Posterior vena cava (tissue), 2 donors: ENCODE results near the gene PLB1. TPM values are rescaled to one million over a fixed set of nuclear protein-coding genes. Genes with fewer than 3 reads are reported as not detected.
A peak's percentile ranks its signal among the peaks of the same experiment; 100 is the strongest.

Experiments
- DNase-seq: peaks from one replicate; pipeline ENCODE4 v3.0.0-alpha.2; 2020; ENCODE audit warnings: low spot score
- intact Hi-C, 2 donors: fragments of 100-400 bp; cut with DNase I; formaldehyde crosslinking; loops; one replicate each; pipeline versions ENCODE4 v1.14.1 to v1.14.2; 2022 to 2023
- total RNA-seq, 2 donors: library from RNA; stranded (reverse); fragmentation: NEBNext Ultra II Directional; extraction: Animal tissue kit (Norgen Biotek cat#: 25700); gene quantifications; one replicate each; pipeline ENCODE4 v1.2.1, GENCODE V29; 2021
- donor health status: DM: yes; HTN: yes; CAD: no.
- donor health status: DM: yes; HTN: yes; CAD: no.

The PLB1 gene
- total RNA-seq, 2 donors from 2014 or later, result 3.2 to 9.5 TPM

DNA sequence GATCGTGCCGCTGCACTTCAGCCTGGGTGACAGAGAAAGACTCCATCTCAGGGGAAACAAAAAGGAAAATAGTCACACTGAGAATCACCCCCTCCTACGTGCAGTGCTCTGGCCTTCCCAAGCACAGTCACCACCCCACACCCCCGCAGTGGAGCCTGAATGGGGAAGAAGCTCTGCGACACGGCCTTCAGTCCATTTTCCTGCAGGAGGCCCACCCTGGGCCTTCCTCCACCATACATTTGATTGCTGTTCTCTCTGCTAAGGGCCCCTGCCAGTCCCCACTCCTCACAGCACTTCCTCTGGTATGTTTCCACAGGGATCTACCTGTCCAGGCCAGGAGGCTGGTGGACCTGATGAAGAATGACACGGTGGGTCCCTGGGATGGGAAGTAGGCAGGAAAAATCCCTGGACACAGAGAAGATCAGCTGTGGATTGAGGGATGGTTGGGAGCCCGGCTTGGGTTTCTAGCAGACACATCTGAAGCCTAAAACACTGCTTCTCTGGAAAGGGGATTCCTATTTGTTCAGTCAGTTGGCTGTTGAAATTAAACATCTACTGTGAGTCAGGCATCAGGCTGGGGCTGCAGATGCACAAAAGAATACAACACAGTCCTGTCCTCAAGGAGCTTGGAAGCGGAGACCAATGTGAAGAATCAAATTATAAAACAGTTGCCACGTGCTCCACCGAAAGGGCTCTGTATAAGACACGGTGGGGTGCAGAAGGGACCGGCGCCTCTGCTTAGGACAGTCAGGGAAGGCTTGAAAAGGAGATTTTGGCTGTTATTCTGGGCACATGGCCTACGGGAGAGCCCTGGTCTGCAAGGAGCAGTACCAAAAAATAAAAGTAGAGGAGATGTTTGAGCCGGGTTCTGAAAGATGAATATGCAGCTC, 82.2 kb downstream of the PLB1 start:
- DNase-seq, result peak; percentile 55
- intact Hi-C loops, result no loop called here

DNA sequence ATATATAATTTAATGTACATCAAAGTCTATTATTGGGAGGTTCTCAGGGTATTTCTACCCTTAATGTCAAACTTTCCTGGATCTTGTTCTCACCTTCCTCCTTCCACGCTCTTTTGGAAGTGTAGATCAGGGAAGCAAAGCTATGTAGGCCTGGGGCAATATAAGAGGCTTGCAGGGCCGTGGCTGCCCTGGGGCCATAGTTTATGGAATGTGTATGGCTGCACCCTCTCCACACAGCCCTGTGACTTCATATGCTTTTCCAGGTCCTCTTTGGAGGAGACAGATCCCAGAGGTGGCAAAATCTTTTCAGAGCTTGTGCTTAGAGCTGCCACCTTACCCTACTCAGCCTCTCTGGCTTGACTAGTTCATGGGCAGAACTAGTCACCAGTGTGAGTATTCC, 82.9 kb downstream of the PLB1 start:
- intact Hi-C loops, result no loop called here
- DNase-seq, result no peak

DNA sequence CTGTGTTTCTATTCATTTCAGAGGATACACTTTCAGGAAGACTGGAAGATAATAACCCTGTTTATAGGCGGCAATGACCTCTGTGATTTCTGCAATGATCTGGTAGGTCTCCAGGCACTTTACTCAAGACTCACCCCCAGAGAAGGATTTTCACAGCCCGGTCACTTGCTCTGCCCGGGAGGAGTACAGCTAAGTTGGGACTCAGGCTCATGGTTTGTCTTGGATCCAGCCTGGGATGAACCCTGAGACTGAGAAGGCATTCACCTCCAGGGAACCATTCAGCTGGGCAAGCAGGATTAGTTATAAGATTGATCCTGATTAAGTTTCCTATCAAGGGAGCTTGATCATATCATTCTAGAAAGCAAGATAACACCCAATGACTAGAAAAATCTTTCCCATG, 83.7 kb downstream of the PLB1 start:
- intact Hi-C loops, result no loop called here

DNA sequence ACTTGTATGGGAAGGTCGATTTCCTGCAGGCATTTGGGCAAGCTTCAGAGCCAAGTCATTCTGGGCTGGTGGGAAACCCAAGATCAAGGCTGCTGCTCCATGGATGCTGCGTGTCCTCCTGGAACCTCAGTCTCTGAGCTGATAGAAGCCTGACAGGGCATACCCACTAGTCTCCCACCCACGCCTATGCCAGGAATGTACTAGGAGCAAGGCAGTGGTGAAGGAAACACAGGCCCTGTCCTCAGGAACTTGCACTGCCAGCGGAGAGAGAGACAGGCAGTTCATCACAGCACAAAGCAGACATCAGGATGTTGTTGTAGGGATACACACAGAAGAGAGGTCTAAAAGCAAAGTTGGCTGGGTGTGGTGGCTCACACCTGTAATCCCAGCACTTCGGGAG, 84.2 kb downstream of the PLB1 start:
- DNase-seq, result peak; percentile 61
- intact Hi-C loops, result no loop called here

More for the DNA sequence above, 83.7 kb downstream of the PLB1 start:
- no peak for DNase-seq

DNA sequence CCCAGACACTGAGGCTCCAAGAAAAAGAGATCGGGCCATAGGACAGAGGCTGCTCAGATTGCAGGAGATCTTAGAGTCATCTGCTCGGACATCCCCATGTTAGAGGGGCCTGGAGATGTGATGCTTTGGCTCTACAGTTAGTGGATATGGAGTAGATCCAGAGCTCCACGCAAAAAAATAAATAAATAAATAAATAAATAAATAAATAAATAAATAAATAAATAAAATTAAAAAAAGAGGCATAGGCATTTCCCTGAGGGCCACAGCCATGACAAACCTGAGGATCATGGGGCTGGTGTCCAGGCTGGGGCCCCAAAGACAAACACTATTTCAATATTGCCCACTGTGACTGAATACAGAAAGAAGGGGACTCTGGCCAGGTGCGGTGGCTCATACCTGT, 85.5 kb downstream of the PLB1 start:
- no peak for DNase-seq
- intact Hi-C loops, result no loop called here

DNA sequence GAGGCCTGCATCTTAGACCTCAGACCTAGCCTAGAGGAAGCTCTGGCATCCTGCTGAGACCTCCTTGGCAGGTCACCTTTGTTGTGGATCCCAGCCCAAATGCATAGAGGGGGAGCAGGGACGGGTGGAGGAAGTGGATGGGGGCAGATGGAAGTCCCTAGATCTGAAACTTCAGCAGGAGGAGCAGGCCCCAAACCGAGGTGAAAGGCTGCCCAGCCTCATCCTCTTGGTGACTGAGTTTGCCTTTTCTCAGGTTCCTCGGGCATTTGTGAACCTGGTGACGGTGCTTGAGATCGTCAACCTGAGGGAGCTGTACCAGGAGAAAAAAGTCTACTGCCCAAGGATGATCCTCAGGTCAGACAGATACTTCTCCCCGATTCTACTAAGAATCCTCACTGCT, 86.3 kb downstream of the PLB1 start:
- peak; percentile 51 for DNase-seq
- intact Hi-C loops, result no loop called here

DNA sequence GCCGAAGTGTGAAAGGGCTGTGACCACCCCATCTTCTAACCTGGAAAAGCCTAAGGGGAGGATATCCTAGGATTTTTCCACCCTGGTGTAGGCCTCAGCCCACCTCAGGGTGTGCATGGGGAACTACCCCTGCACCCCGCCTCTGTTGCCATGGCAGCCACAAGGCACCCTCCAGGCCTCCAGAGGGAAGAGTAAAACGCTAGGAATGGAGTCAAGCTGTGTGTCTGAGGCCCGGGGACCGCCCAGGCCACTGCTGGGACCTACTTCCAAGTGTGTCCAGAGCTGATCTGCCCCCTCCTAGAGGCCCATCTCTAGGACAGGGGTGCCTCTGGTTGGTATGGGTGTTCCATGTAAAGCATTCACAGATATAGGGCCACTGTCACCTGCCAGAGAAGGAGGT, 86.7 kb downstream of the PLB1 start:
- peak; percentile 66 for DNase-seq

DNA sequence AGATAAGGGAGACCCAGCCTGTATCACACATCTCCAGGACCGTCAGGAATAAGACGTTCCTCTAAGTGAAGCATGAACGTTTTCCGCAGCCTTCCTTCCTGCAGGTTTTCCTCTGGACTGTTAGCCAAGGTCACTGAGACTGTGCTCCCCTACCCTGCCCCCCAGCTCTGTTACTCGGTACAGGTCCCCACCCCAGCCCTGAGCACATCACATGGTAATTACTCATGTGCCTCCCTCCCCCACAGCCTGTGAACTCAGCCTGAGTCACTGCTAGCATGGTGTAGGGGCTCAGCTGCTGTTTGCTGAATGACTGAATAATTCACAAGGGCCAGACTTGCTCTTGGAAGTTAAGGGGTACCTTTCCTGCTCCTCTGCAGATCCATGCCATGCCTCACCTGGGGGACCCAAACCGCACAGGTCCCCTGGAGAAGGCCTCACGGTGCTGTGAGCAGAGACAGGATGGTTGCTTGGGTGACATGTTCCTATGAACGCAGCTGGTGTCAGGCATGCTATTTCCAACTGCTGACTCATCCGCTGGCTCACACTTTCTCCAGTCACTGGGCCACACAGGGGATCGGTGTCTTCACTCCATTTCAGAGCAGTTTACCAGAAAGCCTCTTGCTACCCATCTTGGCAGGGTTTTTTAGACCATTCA, 88.2 kb downstream of the PLB1 start:
- intact Hi-C loops, result no loop called here
- DNase-seq, result peak; percentile 95

More for the DNA sequence above, 86.7 kb downstream of the PLB1 start:
- intact Hi-C loops, result no loop called here

DNA sequence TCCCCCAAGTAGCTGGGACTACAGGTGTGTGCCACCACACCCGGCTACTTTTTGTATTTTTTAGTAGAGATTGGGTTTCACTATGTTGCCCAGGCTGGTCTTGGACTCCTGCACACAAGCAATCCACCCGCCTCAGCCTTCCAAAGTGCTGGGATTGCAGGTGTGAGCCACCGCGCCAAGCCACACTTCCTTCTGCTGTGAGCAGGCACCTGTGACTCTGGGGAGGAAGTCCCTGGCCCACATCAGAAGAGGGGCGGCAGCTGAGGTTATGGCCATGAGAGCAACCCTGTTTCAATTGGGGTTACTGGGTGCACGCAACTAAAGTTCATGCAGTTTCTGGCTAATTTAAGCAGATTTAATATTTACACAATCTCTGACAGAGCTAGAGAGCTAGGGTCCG, 91.0 kb downstream of the PLB1 start:
- intact Hi-C loops, result no loop called here
- DNase-seq, result peak; percentile 42

DNA sequence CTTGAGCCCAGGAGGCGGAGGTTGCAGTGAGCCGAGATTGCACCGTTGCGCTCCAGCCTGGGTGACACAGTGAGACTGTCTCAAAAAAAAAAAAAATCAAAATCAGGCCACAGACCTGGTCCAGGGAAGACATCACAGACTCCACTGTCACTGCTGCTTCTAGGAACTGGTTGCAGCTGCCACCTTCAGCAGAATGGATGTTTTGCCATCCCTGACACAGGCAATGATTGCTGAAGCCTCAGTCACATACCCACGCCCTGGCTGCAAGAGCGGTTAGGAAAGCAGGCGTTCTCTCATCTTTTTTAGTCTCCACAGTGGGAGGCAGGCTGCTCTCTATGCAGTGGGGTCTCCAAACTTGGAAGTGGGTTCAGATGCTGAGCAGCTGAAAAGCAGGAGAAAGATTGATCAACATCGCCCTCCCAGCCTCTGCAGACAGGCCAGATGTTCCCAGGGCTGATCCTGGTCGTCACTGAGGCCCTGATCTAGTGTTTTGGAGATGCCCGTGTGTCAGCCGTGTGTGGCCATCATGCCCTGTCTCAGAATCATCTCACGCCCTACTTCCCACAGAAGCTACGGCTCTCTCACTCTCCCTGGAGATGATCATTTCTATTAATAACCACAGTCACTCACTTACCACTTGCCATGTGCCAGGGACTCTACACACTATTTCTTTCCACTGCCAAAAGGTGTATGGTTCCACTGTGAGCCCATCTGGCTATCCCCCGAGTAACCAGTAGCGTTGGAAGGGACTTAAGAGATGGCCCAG, 91.8 kb downstream of the PLB1 start:
- peak; percentile 51 for DNase-seq
- intact Hi-C loops, result loop anchor here in 1 of 2 donors (2.0 kb wide), 1 partner anchor 157 kb away; no protein-coding TSS in a partner anchor

DNA sequence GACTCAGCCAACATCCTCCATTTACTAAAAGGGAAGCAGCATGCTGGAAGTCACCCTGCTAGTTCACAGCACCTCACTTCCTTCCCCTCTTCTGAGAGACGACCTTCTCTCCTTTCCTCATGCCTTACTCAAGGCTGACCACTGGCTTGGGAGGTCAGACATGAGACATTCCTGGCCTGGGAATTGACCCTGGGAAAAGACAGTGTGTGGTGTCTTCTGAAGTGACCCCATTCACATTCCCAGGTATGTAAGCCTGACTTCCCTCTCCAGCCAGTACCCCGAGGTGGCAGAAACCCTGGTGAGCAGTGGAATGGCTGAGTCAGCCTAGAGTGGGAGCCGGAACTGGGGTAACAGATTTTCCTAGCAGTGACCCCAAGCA, 92.4 kb downstream of the PLB1 start:
- intact Hi-C loops, result loop anchor here in 1 of 2 donors (2.0 kb wide), 1 partner anchor 157 kb away; no protein-coding TSS in a partner anchor

DNA sequence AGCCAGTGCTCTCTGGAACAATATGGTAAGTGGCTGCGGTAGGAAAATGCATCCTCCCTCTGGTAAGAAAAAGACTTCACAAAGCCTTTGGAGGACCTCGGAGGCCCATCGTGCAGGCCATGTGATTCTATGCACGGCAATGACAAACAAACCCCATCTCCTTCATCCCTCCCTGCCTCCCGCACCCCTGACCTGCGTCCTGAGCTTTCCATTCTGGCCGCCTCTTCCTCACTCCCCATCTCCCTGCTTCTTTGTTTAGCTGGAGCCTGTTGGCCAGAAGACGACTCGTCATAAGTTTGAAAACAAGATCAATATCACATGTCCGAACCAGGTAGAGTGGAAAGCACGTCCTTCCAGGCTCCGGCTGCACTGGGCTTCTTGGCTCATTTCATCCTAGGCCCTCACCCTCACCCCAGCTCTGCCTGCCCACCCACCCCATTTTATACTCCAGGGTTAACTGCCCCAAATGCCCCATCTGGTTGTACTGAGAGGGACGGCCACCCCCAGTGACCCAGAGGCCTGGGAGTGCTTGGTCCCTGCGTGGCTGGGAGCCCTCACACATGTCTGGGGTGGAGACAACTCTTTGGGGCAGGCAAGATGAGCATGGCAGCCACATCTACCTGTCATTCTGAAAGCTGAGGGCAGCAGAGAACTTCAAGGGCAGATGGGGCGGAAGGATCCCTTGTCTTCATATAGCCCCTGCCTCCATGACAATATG, 94.0 kb downstream of the PLB1 start:
- DNase-seq, result peak; percentile 54
- intact Hi-C loops, result loop anchor here (2.0 to 10.0 kb wide), 3 partner anchors 75 to 162 kb away; partner anchors contain the start of gene PPP1CB (in 1 of the 2)

More for the DNA sequence above, 92.4 kb downstream of the PLB1 start:
- DNase-seq, result no peak

DNA sequence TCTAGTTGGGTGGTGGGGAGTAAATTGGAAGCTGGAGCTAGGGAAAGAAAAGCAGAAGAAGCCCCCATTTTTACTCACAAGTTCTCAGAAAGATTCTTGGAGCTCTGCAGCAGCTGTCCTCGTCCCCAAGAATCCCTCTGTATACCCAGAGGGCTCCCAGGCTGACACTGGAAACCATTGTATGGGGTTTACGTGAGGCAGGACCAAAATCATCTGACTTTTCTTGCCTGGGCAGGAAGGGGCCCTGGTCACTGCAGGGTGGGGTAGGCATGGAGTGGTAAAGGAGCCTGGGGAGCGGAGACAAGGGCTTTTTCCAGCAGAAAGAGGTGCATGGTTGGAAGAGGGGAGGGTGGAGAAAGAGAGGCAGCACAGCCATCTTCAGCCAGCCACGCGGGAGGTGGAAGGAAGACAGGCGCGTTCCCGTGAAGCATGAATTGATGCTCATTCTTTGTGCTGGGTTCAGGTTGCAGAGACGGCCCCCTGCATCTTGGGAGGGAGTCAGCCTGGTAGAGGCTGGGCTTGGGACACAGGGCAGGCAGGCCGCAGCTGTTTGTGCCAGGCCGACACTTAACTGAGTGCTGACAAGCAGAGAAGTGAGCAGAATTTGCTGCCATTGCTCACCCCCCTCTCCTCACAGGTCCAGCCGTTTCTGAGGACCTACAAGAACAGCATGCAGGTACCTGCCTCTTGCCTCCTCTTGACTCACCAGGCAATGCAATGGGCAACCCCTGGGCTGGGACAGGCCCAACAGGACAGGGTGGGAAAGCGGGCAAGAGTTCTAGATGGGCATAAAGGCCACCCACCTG, 94.8 kb downstream of the PLB1 start:
- intact Hi-C loops, result loop anchor here (5.0 to 10.0 kb wide), 2 partner anchors 74 to 162 kb away; partner anchors contain the start of gene PPP1CB (in 1 of the 2)
- peak; percentile 55 for DNase-seq

DNA sequence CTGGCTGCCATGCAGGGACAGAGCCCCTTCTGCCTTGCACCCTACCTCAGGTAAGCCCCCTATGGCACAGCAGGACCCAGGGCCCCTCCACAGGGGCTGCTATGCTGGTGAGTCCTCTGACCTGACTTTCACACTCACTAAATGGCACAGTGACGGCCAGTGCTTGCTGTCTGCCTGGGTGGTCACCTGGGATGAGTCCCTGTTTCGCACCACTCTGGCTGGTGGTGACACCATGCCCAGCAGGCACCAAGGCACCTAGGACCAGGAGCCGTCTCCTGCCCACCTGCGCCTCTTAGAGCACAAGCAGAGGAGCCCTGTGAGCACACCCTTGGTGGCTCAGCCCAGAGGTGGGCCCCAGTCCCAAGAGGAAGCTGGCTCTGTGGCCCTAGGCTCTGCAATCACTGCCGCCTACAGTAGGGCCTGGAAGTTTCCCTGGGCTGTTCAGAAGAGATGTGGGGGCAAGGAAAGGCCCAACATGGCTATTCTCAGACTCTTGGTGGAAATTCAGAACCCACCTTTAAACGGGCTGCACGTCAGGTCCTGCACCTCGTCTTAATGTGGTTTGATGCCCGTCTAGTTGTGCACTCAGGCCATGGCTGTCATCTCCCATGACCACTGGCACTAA, 96.0 kb downstream of the PLB1 start:
- intact Hi-C loops, result loop anchor here (5.0 to 10.0 kb wide), 2 partner anchors 73 to 160 kb away; partner anchors contain the start of gene PPP1CB (in 1 of the 2)
- peak; percentile 66 for DNase-seq

DNA sequence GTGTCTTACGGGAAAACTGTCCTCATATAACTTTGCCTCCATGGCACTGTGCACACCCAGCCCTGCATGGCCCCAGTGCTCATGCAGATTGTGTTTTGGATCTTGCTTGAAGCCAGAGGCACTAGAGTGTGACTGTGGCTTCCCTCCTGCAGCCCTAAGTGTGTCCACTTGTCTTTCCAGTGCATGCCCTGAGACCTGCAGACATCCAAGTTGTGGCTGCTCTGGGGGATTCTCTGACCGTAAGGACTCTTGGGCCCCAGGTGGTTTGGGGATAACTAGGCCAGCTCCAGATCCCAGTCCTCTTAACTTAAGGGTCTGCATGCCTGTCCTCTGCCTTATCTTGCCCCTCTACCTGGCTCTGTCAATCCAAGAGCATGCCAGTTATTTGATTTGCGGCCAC, 96.6 kb downstream of the PLB1 start:
- DNase-seq, result no peak
- intact Hi-C loops, result loop anchor here (5.0 to 10.0 kb wide), 2 partner anchors 72 to 160 kb away; partner anchors contain the start of gene PPP1CB (in 1 of the 2)

DNA sequence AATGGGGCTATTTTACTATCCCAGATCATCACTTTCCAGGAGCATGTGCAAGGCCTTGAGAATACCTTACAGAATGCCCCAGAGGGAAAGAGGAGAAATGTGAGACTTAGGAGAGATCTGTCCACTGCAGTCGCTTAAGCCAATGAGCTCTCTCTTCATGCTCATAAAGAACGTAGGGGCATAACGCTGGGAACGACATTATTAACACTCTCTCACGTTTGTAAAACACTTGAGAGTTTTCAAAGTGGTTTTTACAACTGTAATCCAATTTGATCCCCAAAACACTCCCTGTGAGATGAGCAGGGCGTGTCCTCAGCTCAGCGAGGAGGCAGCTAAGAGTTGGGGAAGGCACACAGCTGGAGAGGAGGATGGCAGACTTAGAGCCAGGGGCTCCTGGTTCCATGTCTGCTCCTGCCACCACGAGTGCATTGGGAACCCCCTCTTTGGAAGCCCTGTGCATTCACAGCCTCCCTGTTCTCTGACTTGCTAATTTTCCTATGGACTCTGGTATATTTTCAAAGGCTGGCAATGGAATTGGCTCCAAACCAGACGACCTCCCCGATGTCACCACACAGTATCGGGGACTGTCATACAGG, 97.4 kb downstream of the PLB1 start:
- DNase-seq, result no peak
- intact Hi-C loops, result loop anchor here (5.0 to 10.0 kb wide), 2 partner anchors 72 to 159 kb away; partner anchors contain the start of gene PPP1CB (in 1 of the 2)

DNA sequence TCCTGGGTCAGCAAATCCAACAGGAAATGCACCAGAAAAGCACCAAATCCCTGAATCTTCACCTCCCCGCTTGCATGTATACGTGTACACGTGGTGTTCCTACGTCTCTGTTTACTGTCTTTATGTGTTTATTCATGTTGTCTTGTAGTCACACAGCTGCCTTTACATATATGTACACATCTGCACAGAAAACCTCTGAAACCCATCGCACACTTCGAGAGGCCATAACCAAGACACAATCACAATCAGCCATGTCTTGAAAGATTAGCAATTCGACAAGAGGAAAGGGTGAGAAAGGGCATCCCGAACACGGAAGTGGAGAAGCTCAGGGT, 98.1 kb downstream of the PLB1 start:
- intact Hi-C loops, result loop anchor here (5.0 to 10.0 kb wide), 2 partner anchors 71 to 158 kb away; partner anchors contain the start of gene PPP1CB (in 1 of the 2)
- no peak for DNase-seq
